Measurements from ENCODE around the gene FOXP1. TPM values are rescaled to one million over a fixed set of nuclear protein-coding genes. Genes with fewer than 3 reads are reported as not detected.

Gene FOXP1
- total RNA-seq, 1 donor, result 455 TPM

GRCh38 chr3:71229905-71230657 is 353.4 kb downstream of the FOXP1 start:
- H3K4me1 ChIP-seq (ENCODE audit: insufficient read depth, low read length), result peaks cover 27% of the 10 kb centered on the region

DNA sequence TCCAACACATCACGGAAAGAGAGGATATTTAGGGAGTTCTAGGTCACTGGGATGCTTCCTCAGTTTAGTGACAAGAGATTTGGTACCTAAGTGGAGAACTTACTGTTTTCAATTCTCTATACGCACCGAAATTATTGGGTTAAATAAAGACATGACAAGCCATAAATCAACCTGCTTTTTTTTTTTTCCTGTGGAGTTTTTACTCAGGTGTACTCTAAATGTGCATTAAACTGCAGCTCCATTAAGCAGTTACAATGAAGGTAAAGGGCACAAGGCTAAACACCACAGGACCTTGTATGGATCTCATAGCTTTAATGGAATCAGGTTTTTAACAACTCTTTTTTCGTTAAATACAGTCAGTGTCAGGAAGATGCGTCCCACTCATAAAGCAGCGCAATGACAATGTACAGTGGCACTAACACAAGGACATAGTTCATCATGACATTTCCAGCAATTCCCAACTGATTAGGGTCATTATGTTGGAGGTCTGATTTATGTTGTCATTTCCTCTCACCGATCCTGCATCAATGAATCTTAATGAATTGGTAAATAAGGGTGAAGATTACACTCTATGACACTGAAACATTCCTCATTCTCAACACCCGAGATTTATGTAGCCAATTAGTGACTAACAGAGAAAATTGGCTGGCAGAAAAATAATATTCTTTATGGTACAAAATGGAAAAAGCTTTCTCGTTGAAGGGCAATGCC is 355.2 kb downstream of the FOXP1 start:
- H3K27me3 ChIP-seq (ENCODE audit: insufficient read depth, low read length), result no peaks in the 10 kb centered on the region
- H3K4me1 ChIP-seq (ENCODE audit: insufficient read depth, low read length), result peaks cover 27% of the 10 kb centered on the region
- no peaks in the 10 kb centered on the region for H3K9me3 ChIP-seq (ENCODE audit: low read depth, low read length)
- H3K4me3 ChIP-seq (ENCODE audit: low read length), result no peak overlapping the region

More at GRCh38 chr3:71229905-71230657, 353.4 kb downstream of the FOXP1 start:
- Histone ChIP-seq H3K4me3 (ENCODE audit: low read length) (no peak overlapping the region), H3K27me3 (ENCODE audit: insufficient read depth, low read length) (no peaks in the 10 kb centered on the region), H3K9me3 (ENCODE audit: low read depth, low read length) (no peaks in the 10 kb centered on the region)

GRCh38 chr3:71227270-71227661 is 356.3 kb downstream of the FOXP1 start:
- H3K4me3 ChIP-seq (ENCODE audit: low read length), result peak overlapping the region; percentile 0
- peaks cover 26% of the 10 kb centered on the region for H3K4me1 ChIP-seq (ENCODE audit: insufficient read depth, low read length)
- no peaks in the 10 kb centered on the region for H3K27me3 ChIP-seq (ENCODE audit: insufficient read depth, low read length)
- no peaks in the 10 kb centered on the region for H3K9me3 ChIP-seq (ENCODE audit: low read depth, low read length)

DNA sequence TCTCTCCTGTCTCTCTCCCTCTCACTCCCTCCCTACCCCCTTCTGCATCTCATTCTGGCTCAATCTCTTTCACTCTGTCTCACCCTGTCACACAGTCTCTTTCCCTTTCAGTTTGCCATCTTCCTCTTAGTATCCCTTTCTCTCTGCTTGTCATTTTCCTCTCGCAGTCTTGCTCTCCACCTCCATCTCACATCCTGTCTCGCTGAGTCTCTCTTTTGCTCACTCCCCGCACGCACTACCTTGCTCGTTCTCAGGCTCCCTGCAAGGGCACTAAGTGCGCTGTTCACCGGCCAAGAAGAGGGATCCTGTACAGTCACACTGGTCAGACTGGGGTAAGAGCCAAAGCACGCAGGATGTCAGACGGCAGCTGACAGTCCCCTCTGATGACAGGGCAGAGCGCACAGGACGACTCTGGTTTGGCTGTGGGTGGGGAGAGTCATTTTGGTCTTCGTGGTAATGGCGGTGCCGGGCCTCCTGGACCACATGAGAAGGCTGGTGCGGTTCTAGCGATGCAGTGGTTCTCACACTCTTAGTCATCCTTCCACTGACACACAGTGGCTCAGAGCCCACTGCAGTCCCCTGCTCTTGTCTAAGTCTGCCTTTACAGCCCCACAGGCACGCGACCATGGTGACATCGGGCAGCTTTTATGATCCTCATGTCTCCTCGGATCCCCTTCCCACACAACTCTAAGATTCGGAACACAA is 356.8 kb downstream of the FOXP1 start:
- no peaks in the 10 kb centered on the region for H3K9me3 ChIP-seq (ENCODE audit: low read depth, low read length)

GRCh38 chr3:71225951-71226564 is 357.5 kb downstream of the FOXP1 start:
- no peaks in the 10 kb centered on the region for H3K9me3 ChIP-seq (ENCODE audit: low read depth, low read length)
- peaks cover 24% of the 10 kb centered on the region for H3K4me1 ChIP-seq (ENCODE audit: insufficient read depth, low read length)
- no peak overlapping the region for H3K4me3 ChIP-seq (ENCODE audit: low read length)
- H3K27me3 ChIP-seq (ENCODE audit: insufficient read depth, low read length), result no peaks in the 10 kb centered on the region

More for the DNA sequence above, 356.8 kb downstream of the FOXP1 start:
- peak overlapping the region; percentile 0 for H3K4me3 ChIP-seq (ENCODE audit: low read length)
- no peaks in the 10 kb centered on the region for H3K27me3 ChIP-seq (ENCODE audit: insufficient read depth, low read length)
- peaks cover 24% of the 10 kb centered on the region for H3K4me1 ChIP-seq (ENCODE audit: insufficient read depth, low read length)

GRCh38 chr3:71225002-71225684 is 358.4 kb downstream of the FOXP1 start:
- Histone ChIP-seq H3K27me3 (ENCODE audit: insufficient read depth, low read length) (no peaks in the 10 kb centered on the region), H3K4me1 (ENCODE audit: insufficient read depth, low read length) (peaks cover 24% of the 10 kb centered on the region), H3K9me3 (ENCODE audit: low read depth, low read length) (no peaks in the 10 kb centered on the region), H3K4me3 (ENCODE audit: low read length) (no peak overlapping the region)

DNA sequence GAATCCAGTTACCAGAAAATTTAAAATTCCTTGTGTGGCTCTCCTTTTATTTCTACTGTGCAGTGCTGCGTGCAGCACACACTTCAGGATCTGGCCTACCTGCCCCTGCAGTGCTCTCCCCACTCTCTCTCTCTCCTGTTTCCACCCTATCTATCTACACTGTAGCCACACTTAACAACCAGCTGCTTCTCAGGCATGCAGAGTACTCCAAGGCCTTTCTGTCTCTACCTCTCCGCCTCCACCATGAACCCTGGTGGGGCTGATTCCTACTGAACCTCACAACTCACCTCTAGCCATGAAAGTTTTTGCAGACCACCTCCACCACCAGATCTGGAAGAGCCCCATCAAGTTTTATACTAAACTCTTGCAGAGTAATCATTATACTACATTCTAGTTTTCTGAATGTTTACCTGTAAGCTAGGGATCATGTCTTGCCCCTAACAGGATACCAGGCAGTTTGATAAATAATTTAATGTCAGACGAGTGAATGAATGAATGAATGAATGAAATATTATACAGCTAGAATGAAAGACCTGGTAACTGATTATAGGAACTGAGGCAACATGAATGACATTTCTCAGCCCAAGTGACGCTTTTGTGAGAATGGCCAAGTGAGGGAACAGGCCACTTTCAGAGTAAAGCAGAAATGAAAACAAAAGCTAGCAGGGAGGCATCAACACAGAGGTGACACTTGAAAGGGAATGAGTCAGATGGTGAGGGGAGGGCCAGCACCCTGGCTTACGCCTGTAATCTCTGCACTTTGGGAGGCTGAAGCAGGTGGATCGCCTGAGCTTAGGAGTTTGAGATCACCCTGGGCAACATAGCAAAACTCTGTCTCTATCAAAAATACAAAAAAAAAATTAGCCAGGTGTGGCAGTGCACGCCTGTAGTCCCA is 363.5 kb downstream of the FOXP1 start:
- Histone ChIP-seq H3K4me3 (ENCODE audit: low read length) (no peak overlapping the region), H3K4me1 (ENCODE audit: insufficient read depth, low read length) (peaks cover 7% of the 10 kb centered on the region), H3K27me3 (ENCODE audit: insufficient read depth, low read length) (no peaks in the 10 kb centered on the region), H3K9me3 (ENCODE audit: low read depth, low read length) (no peaks in the 10 kb centered on the region)

DNA sequence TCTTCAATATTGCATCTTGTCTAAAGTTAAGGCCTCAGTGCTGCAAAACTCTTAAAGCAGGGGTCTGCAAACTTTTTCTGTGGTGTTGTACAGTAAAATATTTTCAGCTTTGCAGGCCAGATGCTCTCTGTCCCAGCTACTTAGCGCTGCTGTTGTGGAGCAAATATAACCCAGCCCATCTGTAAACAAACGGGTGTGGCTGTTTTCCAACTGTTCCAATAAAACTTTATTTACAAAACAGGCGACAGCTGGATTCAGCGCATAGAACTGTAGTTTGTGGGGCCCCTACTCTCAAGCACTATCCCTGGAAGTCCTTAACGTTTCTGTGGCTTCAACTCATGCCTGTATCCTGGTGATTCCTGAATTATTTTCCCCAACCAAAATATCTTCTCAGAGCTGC is 365.0 kb downstream of the FOXP1 start:
- H3K4me3 ChIP-seq (ENCODE audit: low read length), result no peak overlapping the region
- H3K4me1 ChIP-seq (ENCODE audit: insufficient read depth, low read length), result peaks cover 7% of the 10 kb centered on the region
- H3K9me3 ChIP-seq (ENCODE audit: low read depth, low read length), result no peaks in the 10 kb centered on the region
- H3K27me3 ChIP-seq (ENCODE audit: insufficient read depth, low read length), result no peaks in the 10 kb centered on the region

GRCh38 chr3:71217640-71218222 is 365.8 kb downstream of the FOXP1 start:
- H3K4me3 ChIP-seq (ENCODE audit: low read length), result no peak overlapping the region

GRCh38 chr3:71215351-71215750 is 368.2 kb downstream of the FOXP1 start:
- Histone ChIP-seq H3K27me3 (ENCODE audit: insufficient read depth, low read length) (no peaks in the 10 kb centered on the region), H3K4me1 (ENCODE audit: insufficient read depth, low read length) (peaks cover 17% of the 10 kb centered on the region), H3K9me3 (ENCODE audit: low read depth, low read length) (no peaks in the 10 kb centered on the region), H3K4me3 (ENCODE audit: low read length) (no peak overlapping the region)

More at GRCh38 chr3:71217640-71218222, 365.8 kb downstream of the FOXP1 start:
- Histone ChIP-seq H3K9me3 (ENCODE audit: low read depth, low read length) (no peaks in the 10 kb centered on the region), H3K4me1 (ENCODE audit: insufficient read depth, low read length) (peaks cover 7% of the 10 kb centered on the region), H3K27me3 (ENCODE audit: insufficient read depth, low read length) (no peaks in the 10 kb centered on the region)

DNA sequence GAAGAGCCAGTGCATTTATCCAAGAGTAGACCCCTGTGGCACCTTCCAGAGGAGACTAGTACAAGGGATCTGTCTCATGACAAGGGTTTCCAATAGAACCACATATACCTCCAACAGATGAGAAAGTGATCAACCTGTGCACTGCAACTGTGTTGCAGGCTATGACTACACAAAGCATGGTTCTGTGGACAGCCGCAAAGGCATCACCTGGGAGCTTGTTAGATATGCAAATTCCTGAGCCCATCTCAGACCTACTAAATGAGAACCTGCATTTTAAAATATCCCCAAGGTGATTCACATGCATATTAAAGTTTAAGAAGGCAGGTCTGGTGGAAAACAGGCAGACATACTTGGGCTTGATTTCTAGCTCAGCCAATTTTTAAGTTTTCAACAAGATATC is 368.7 kb downstream of the FOXP1 start:
- Histone ChIP-seq H3K4me1 (ENCODE audit: insufficient read depth, low read length) (peaks cover 22% of the 10 kb centered on the region), H3K4me3 (ENCODE audit: low read length) (no peak overlapping the region), H3K27me3 (ENCODE audit: insufficient read depth, low read length) (no peaks in the 10 kb centered on the region), H3K9me3 (ENCODE audit: low read depth, low read length) (no peaks in the 10 kb centered on the region)

DNA sequence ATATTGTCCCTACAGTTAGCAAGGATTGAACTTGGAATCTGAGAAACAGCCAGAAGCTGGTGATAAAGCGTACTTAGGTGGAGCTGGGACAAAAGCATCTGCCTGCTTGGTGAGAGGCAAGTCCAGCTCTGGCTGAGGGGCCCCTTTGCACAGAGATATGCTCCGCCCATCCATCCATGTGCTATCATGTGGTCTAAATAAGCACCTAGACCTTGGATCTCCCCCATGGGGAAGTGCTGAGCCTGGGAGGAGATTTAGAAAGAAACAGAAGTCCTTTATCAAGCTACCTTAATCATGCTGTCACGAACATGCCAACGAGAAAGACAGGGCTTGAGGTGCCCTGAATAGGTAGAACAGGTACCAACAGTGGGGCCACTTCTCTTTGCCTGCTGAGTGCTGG is 369.5 kb downstream of the FOXP1 start:
- Histone ChIP-seq H3K9me3 (ENCODE audit: low read depth, low read length) (no peaks in the 10 kb centered on the region), H3K4me1 (ENCODE audit: insufficient read depth, low read length) (peaks cover 22% of the 10 kb centered on the region), H3K27me3 (ENCODE audit: insufficient read depth, low read length) (no peaks in the 10 kb centered on the region), H3K4me3 (ENCODE audit: low read length) (no peak overlapping the region)

DNA sequence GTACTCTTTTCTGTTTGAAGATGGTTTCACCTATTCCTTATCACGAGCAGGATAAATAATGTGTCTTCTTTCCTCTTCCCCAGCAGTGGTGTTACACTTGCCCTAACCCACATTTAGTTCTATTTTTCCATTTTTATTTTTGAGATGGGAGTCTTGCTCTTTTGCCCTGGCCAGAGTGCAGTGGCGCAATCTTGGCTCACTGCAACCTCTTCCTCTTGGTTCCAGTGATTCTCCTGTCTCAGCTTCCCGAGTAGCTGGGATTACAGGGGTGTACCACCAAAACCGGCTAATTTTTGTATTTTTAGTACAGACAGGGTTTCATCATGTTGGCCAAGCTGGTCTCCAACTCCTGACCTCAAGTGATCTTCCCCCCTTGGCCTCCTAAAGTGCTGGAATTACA is 372.4 kb downstream of the FOXP1 start:
- Histone ChIP-seq H3K4me3 (ENCODE audit: low read length) (no peak overlapping the region), H3K27me3 (ENCODE audit: insufficient read depth, low read length) (no peaks in the 10 kb centered on the region), H3K4me1 (ENCODE audit: insufficient read depth, low read length) (peaks cover 28% of the 10 kb centered on the region), H3K9me3 (ENCODE audit: low read depth, low read length) (no peaks in the 10 kb centered on the region)

Measured in mononuclear cell (primary cell).